Measurements from ENCODE around the gene PPM1N. TPM values are rescaled to one million over a fixed set of nuclear protein-coding genes. Genes with fewer than 3 reads are reported as not detected.
A peak's percentile ranks its signal among the peaks of the same experiment; 100 is the strongest.

Gene PPM1N
- total RNA-seq, 1 experiment from 2014 or later: 2.5 TPM

- Histone ChIP-seq H3K79me2 (ENCODE audit: low read length) (no peaks in the 10 kb centered on the region), H3K4me1 (ENCODE audit: insufficient read depth, low read length) (peaks cover 4% of the 10 kb centered on the region; the same call in 1 of the 2 replicates), H3F3A (ENCODE audit: low read length, unreplicated experiment) (no peaks in the 10 kb centered on the region), H4K20me1 (ENCODE audit: low read length) (no peaks in the 10 kb centered on the region), H3K4me2 (ENCODE audit: low read length) (no peak overlapping the region), H3K9me3 (ENCODE audit: low read length) (no peaks in the 10 kb centered on the region), H3K27ac (ENCODE audit: low read length) (no peak overlapping the region), H3K9ac (ENCODE audit: low read length) (no peak overlapping the region), H3K36me3 (ENCODE audit: low read depth, low read length) (no peaks in the 10 kb centered on the region), H3K27me3 (ENCODE audit: low read length) (no peaks in the 10 kb centered on the region), H3K4me3 (ENCODE audit: low read length) (no peak overlapping the region), H2AFZ (ENCODE audit: low read length) (no peak overlapping the region), H3K9me2 (replicated peaks; ENCODE audit: low read length) (no peaks in the 10 kb centered on the region)
- DNase-seq (no peak), ATAC-seq (no peak)
- no TSS peak for BruUV-seq (replicated peaks)
- POLR2A ChIA-PET (ENCODE audit: unreplicated experiment): no interaction called here
- intact Hi-C loops (cut with micrococcal nuclease): no loop called here
- TF ChIP-seq EZH2phosphoT487 (IDR thresholded peaks at IDR 0.05; ENCODE audit: borderline replicate concordance, low read length) (no peak), EZH2 (IDR thresholded peaks at IDR 0.05; ENCODE audit: low read length, unreplicated experiment) (no peak), CTCF (conservative IDR thresholded peaks at IDR 0.05; ENCODE audit: low read depth, low read length) (no peak)
- CTCF ChIA-PET: no interaction called here
Observed at GRCh38 chr19:45489216-45489855, 8.9 kb upstream of the PPM1N start.

DNA sequence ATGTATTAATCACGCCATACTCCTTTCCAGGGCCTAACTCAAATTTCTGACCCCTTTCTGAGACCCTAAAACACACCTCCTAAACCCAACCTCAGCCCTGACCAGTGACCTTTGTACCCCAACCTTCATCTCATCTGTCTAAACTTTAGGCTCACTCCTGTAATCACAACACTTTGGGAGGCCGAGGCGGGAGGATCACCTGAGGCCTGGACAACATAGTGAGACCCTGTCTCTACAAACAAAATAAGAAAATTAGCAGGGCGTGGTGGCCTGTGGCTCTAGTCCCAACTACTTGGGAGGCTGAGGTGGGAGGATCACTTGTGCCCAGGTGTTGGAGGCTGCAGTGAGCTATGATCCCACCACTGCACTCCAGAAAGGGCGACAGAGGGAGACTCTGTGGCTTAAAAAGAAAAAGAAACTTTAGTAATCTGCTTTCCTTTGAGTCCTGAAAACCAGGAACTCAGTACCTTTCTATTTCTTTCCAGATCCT, 6.1 kb upstream of the PPM1N start:
- Histone ChIP-seq H3K4me3 (ENCODE audit: low read length) (peak overlapping the region; percentile 74; the same call in 1 of the 2 replicates), H3K27ac (ENCODE audit: low read length) (no peak overlapping the region), H3F3A (ENCODE audit: low read length, unreplicated experiment) (no peaks in the 10 kb centered on the region), H2AFZ (ENCODE audit: low read length) (no peak overlapping the region), H3K9me2 (replicated peaks; ENCODE audit: low read length) (no peaks in the 10 kb centered on the region), H3K4me2 (ENCODE audit: low read length) (peak overlapping the region; percentile 90; the same call in 1 of the 2 replicates), H3K9ac (ENCODE audit: low read length) (no peak overlapping the region), H4K20me1 (ENCODE audit: low read length) (no peaks in the 10 kb centered on the region), H3K27me3 (ENCODE audit: low read length) (no peaks in the 10 kb centered on the region), H3K9me3 (ENCODE audit: low read length) (no peaks in the 10 kb centered on the region), H3K4me1 (ENCODE audit: insufficient read depth, low read length) (no peaks in the 10 kb centered on the region), H3K79me2 (ENCODE audit: low read length) (no peaks in the 10 kb centered on the region), H3K36me3 (ENCODE audit: low read depth, low read length) (no peaks in the 10 kb centered on the region)
- no peak for TF ChIP-seq EZH2 (IDR thresholded peaks at IDR 0.05; ENCODE audit: low read length, unreplicated experiment)
- no peak for TF ChIP-seq CTCF (conservative IDR thresholded peaks at IDR 0.05; ENCODE audit: low read depth, low read length)
- no peak for TF ChIP-seq EZH2phosphoT487 (IDR thresholded peaks at IDR 0.05; ENCODE audit: borderline replicate concordance, low read length)
- no peak for ATAC-seq
- CTCF ChIA-PET: no interaction called here
- no peak for DNase-seq
- intact Hi-C loops (cut with micrococcal nuclease): loop anchor here (10.0 kb wide), 1 partner anchor 153 kb away; no protein-coding TSS in a partner anchor
- no TSS peak for BruUV-seq (replicated peaks)
- POLR2A ChIA-PET (ENCODE audit: unreplicated experiment): no interaction called here

Measured in PC-3 (cell line).